ENCODE data around the gene PTPRJ. TPM values are rescaled to one million over a fixed set of nuclear protein-coding genes. Genes with fewer than 3 reads are reported as not detected.
"Not testable (repeated sequence)": the region's sequence is repeated elsewhere in the genome, so short reads cannot be mapped to it uniquely, and the experiment has no call there.

PTPRJ gene
- polyA plus RNA-seq, 1 donor: 26.4 TPM

- Histone ChIP-seq H3K27ac (ENCODE audit: low read length) (peak overlapping the region; percentile 96), H3K36me3 (ENCODE audit: control insufficient read depth, insufficient read depth, low read length) (no peaks in the 10 kb centered on the region), H3K9me3 (ENCODE audit: control insufficient read depth, low read depth, low read length) (no peaks in the 10 kb centered on the region), H3K4me3 (ENCODE audit: low read length) (no peak overlapping the region), H3K27me3 (ENCODE audit: control insufficient read depth, insufficient read depth, low read length) (no peaks in the 10 kb centered on the region), H3K4me1 (ENCODE audit: control insufficient read depth, insufficient read depth, low read length) (peaks cover 39% of the 10 kb centered on the region)
- DNase-seq: no peak
- no CpG with 5 or more reads among the region's 3 CpGs for WGBS (ENCODE audit: insufficient coverage, low lambda C conversion rate)
These were observed 37.6 kb downstream of the PTPRJ start for GRCh38 chr11:48017831-48018527.

- WGBS (ENCODE audit: insufficient coverage, low lambda C conversion rate): no CpG with 5 or more reads among the region's 15 CpGs
- Histone ChIP-seq H3K4me3 (ENCODE audit: low read length) (no peak overlapping the region), H3K27me3 (ENCODE audit: control insufficient read depth, insufficient read depth, low read length) (no peaks in the 10 kb centered on the region), H3K36me3 (ENCODE audit: control insufficient read depth, insufficient read depth, low read length) (no peaks in the 10 kb centered on the region), H3K9me3 (ENCODE audit: control insufficient read depth, low read depth, low read length) (no peaks in the 10 kb centered on the region), H3K27ac (ENCODE audit: low read length) (peak overlapping the region; percentile 96), H3K4me1 (ENCODE audit: control insufficient read depth, insufficient read depth, low read length) (peaks cover 32% of the 10 kb centered on the region)
- DNase-seq: peak; percentile 60 to 75
These were observed 38.3 kb downstream of the PTPRJ start for GRCh38 chr11:48018528-48019216.

- H3K9me3 ChIP-seq (ENCODE audit: control insufficient read depth, low read depth, low read length): no peaks in the 10 kb centered on the region
- peaks cover 30% of the 10 kb centered on the region for H3K4me1 ChIP-seq (ENCODE audit: control insufficient read depth, insufficient read depth, low read length)
- DNase-seq: peak; percentile 80 to 90
- H3K27ac ChIP-seq (ENCODE audit: low read length): peak overlapping the region; percentile 96
- 0% methylated on average over 1 of the region's 6 CpGs for WGBS (ENCODE audit: insufficient coverage, low lambda C conversion rate)
- no peaks in the 10 kb centered on the region for H3K36me3 ChIP-seq (ENCODE audit: control insufficient read depth, insufficient read depth, low read length)
- H3K27me3 ChIP-seq (ENCODE audit: control insufficient read depth, insufficient read depth, low read length): no peaks in the 10 kb centered on the region
- H3K4me3 ChIP-seq (ENCODE audit: low read length): no peak overlapping the region
These were observed 38.8 kb downstream of the PTPRJ start for GRCh38 chr11:48019217-48019584.

GRCh38 chr11:48019595-48019994, 39.2 kb downstream of the PTPRJ start:
- H3K27ac ChIP-seq (ENCODE audit: low read length): peak overlapping the region; percentile 96
- H3K27me3 ChIP-seq (ENCODE audit: control insufficient read depth, insufficient read depth, low read length): no peaks in the 10 kb centered on the region
- no peak overlapping the region for H3K4me3 ChIP-seq (ENCODE audit: low read length)
- DNase-seq: no peak
- WGBS (ENCODE audit: insufficient coverage, low lambda C conversion rate): 58% methylated on average over 2 of the region's 8 CpGs
- no peaks in the 10 kb centered on the region for H3K9me3 ChIP-seq (ENCODE audit: control insufficient read depth, low read depth, low read length)
- H3K4me1 ChIP-seq (ENCODE audit: control insufficient read depth, insufficient read depth, low read length): peaks cover 30% of the 10 kb centered on the region
- H3K36me3 ChIP-seq (ENCODE audit: control insufficient read depth, insufficient read depth, low read length): no peaks in the 10 kb centered on the region

- peaks cover 30% of the 10 kb centered on the region for H3K4me1 ChIP-seq (ENCODE audit: control insufficient read depth, insufficient read depth, low read length)
These were observed 39.9 kb downstream of the PTPRJ start for GRCh38 chr11:48020092-48020755.

GRCh38 chr11:48021201-48021820, 41.0 kb downstream of the PTPRJ start:
- not testable (repeated sequence) for H3K27me3 ChIP-seq (ENCODE audit: control insufficient read depth, insufficient read depth, low read length); H3K4me3 ChIP-seq (ENCODE audit: low read length); H3K27ac ChIP-seq (ENCODE audit: low read length); DNase-seq; H3K9me3 ChIP-seq (ENCODE audit: control insufficient read depth, low read depth, low read length); H3K36me3 ChIP-seq (ENCODE audit: control insufficient read depth, insufficient read depth, low read length)
- whole genome bisulfite sequencing (ENCODE audit: insufficient coverage, low lambda C conversion rate): 96% methylated on average over 3 of the region's 10 CpGs
- peaks cover 30% of the 10 kb centered on the region for H3K4me1 ChIP-seq (ENCODE audit: control insufficient read depth, insufficient read depth, low read length)

More at GRCh38 chr11:48020092-48020755, 39.9 kb downstream of the PTPRJ start:
- 100% methylated on average over 1 of the region's 17 CpGs for WGBS (ENCODE audit: insufficient coverage, low lambda C conversion rate)
- Histone ChIP-seq H3K27ac (ENCODE audit: low read length) (peak overlapping the region; percentile 96), H3K4me3 (ENCODE audit: low read length) (no peak overlapping the region), H3K27me3 (ENCODE audit: control insufficient read depth, insufficient read depth, low read length) (no peaks in the 10 kb centered on the region), H3K36me3 (ENCODE audit: control insufficient read depth, insufficient read depth, low read length) (no peaks in the 10 kb centered on the region), H3K9me3 (ENCODE audit: control insufficient read depth, low read depth, low read length) (no peaks in the 10 kb centered on the region)
- DNase-seq: no peak

GRCh38 chr11:48022445-48022844, 42.1 kb downstream of the PTPRJ start:
- Histone ChIP-seq H3K27me3 (ENCODE audit: control insufficient read depth, insufficient read depth, low read length) (no peaks in the 10 kb centered on the region), H3K4me3 (ENCODE audit: low read length) (no peak overlapping the region), H3K9me3 (ENCODE audit: control insufficient read depth, low read depth, low read length) (no peaks in the 10 kb centered on the region), H3K27ac (ENCODE audit: low read length) (no peak overlapping the region), H3K36me3 (ENCODE audit: control insufficient read depth, insufficient read depth, low read length) (no peaks in the 10 kb centered on the region), H3K4me1 (ENCODE audit: control insufficient read depth, insufficient read depth, low read length) (peaks cover 28% of the 10 kb centered on the region)
- WGBS (ENCODE audit: insufficient coverage, low lambda C conversion rate): no CpG with 5 or more reads among the region's 4 CpGs
- no peak for DNase-seq

GRCh38 chr11:48023608-48024007, 43.2 kb downstream of the PTPRJ start:
- H3K4me1 ChIP-seq (ENCODE audit: control insufficient read depth, insufficient read depth, low read length): peaks cover 17% of the 10 kb centered on the region
- not testable (repeated sequence) for H3K9me3 ChIP-seq (ENCODE audit: control insufficient read depth, low read depth, low read length); H3K4me3 ChIP-seq (ENCODE audit: low read length); H3K27me3 ChIP-seq (ENCODE audit: control insufficient read depth, insufficient read depth, low read length); DNase-seq; H3K27ac ChIP-seq (ENCODE audit: low read length); H3K36me3 ChIP-seq (ENCODE audit: control insufficient read depth, insufficient read depth, low read length)
- WGBS (ENCODE audit: insufficient coverage, low lambda C conversion rate): no CpG with 5 or more reads among the region's 7 CpGs

- Histone ChIP-seq H3K27ac (ENCODE audit: low read length) (no peak overlapping the region), H3K36me3 (ENCODE audit: control insufficient read depth, insufficient read depth, low read length) (no peaks in the 10 kb centered on the region), H3K9me3 (ENCODE audit: control insufficient read depth, low read depth, low read length) (no peaks in the 10 kb centered on the region), H3K4me1 (ENCODE audit: control insufficient read depth, insufficient read depth, low read length) (peaks cover 8% of the 10 kb centered on the region), H3K27me3 (ENCODE audit: control insufficient read depth, insufficient read depth, low read length) (no peaks in the 10 kb centered on the region), H3K4me3 (ENCODE audit: low read length) (no peak overlapping the region)
- WGBS (ENCODE audit: insufficient coverage, low lambda C conversion rate): 80% methylated on average over 2 of the region's 5 CpGs
- no peak for DNase-seq
These were observed 44.3 kb downstream of the PTPRJ start for GRCh38 chr11:48024635-48025071.

- peaks cover under 1% of the 10 kb centered on the region for H3K4me1 ChIP-seq (ENCODE audit: control insufficient read depth, insufficient read depth, low read length)
- no peak overlapping the region for H3K4me3 ChIP-seq (ENCODE audit: low read length)
- no peaks in the 10 kb centered on the region for H3K27me3 ChIP-seq (ENCODE audit: control insufficient read depth, insufficient read depth, low read length)
- no peaks in the 10 kb centered on the region for H3K36me3 ChIP-seq (ENCODE audit: control insufficient read depth, insufficient read depth, low read length)
- no peak overlapping the region for H3K27ac ChIP-seq (ENCODE audit: low read length)
- no CpG with 5 or more reads among the region's 9 CpGs for WGBS (ENCODE audit: insufficient coverage, low lambda C conversion rate)
- DNase-seq: no peak
- H3K9me3 ChIP-seq (ENCODE audit: control insufficient read depth, low read depth, low read length): no peaks in the 10 kb centered on the region
These were observed 45.1 kb downstream of the PTPRJ start for GRCh38 chr11:48025293-48025983.
